ENCODE data around the gene ACOXL. TPM values are rescaled to one million over a fixed set of nuclear protein-coding genes. Genes with fewer than 3 reads are reported as not detected.

ACOXL gene
- total RNA-seq, 1 experiment from 2014 or later: not detected

DNA sequence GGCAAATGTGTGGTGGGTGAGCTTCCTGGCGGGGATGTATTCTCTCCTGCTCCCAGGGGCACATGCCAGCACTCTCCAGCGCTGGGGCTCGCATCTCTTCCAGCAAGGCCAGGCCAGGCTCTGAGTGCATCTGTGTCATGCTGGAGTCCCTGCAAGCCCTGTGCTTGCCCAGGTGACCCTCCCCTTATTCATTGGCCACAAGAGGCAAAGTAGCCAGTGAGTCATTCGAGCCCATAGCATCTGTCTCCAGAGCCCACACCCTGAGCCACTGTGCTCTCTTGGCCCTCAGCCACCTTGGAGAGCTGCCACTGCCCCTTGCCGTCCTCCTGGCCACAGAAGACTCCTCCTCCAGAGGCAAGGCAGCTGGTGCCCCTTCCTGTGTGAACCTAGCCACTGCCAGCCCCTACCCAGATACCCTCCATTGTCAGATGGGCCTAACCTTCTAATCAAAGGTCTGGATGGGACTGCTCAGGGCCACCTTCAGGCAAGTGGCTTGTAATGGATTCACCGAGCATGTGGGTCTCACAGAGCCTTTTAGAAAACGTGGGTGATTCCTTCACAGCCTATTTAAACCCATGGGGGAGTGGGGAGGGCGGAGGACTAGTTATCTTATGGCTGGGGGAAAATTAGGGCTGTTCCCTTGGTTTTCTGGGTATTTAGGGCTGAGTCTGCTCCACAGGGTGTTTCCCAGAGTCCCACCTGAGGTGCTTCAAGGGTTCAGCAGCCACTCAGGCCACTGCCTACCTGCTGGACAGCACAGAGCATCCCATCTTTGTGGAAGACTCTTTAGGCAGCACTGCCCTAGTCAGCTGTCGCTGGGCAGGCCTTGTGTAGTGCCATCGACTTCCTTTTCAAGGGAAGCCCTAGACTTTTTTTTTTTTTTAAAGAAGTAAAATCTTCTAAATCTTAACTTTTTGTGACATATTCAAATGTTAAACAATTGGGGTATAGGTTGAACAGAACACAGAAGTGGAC lies 137.4 kb downstream of the ACOXL start:
- Histone ChIP-seq H3K27ac (ENCODE audit: low read length) (no peak overlapping the region), H3K4me3 (ENCODE audit: low read length) (no peak overlapping the region), H3K79me2 (ENCODE audit: low read length) (no peaks in the 10 kb centered on the region), H3K4me1 (ENCODE audit: low read length) (peaks cover 3% of the 10 kb centered on the region; the same call in 1 of the 2 replicates), H3K9me2 (replicated peaks; ENCODE audit: insufficient read depth, low read length) (no peaks in the 10 kb centered on the region), H4K20me1 (ENCODE audit: insufficient read depth, low read depth, low read length) (no peaks in the 10 kb centered on the region), H2AFZ (ENCODE audit: low read length) (no peak overlapping the region), H3K27me3 (ENCODE audit: low read length) (peaks cover 3% of the 10 kb centered on the region; the same call in 1 of the 2 replicates), H3K9me3 (ENCODE audit: low read length) (no peaks in the 10 kb centered on the region), H3K4me2 (ENCODE audit: low read depth, low read length, poor library complexity, severe bottlenecking) (no peak overlapping the region), H3K9ac (ENCODE audit: low read length) (no peak overlapping the region), H3K36me3 (ENCODE audit: insufficient read depth, low read length) (no peaks in the 10 kb centered on the region)
- no peak for DNase-seq

- H3K79me2 ChIP-seq (ENCODE audit: low read length): no peaks in the 10 kb centered on the region
- peaks cover 3% of the 10 kb centered on the region; the same call in 1 of the 2 replicates for H3K27me3 ChIP-seq (ENCODE audit: low read length)
- H3K4me2 ChIP-seq (ENCODE audit: low read depth, low read length, poor library complexity, severe bottlenecking): no peak overlapping the region
- H3K9me3 ChIP-seq (ENCODE audit: low read length): no peaks in the 10 kb centered on the region
- H2AFZ ChIP-seq (ENCODE audit: low read length): no peak overlapping the region
- H3K27ac ChIP-seq (ENCODE audit: low read length): no peak overlapping the region
- no peaks in the 10 kb centered on the region for H4K20me1 ChIP-seq (ENCODE audit: insufficient read depth, low read depth, low read length)
- H3K4me3 ChIP-seq (ENCODE audit: low read length): no peak overlapping the region
- H3K36me3 ChIP-seq (ENCODE audit: insufficient read depth, low read length): no peaks in the 10 kb centered on the region
- H3K4me1 ChIP-seq (ENCODE audit: low read length): peaks cover 3% of the 10 kb centered on the region; the same call in 1 of the 2 replicates
- no peaks in the 10 kb centered on the region for H3K9me2 ChIP-seq (replicated peaks; ENCODE audit: insufficient read depth, low read length)
- no peak for DNase-seq
- no peak overlapping the region for H3K9ac ChIP-seq (ENCODE audit: low read length)
Measured at GRCh38 chr2:110870545-110870944, 138.2 kb downstream of the ACOXL start.

DNA sequence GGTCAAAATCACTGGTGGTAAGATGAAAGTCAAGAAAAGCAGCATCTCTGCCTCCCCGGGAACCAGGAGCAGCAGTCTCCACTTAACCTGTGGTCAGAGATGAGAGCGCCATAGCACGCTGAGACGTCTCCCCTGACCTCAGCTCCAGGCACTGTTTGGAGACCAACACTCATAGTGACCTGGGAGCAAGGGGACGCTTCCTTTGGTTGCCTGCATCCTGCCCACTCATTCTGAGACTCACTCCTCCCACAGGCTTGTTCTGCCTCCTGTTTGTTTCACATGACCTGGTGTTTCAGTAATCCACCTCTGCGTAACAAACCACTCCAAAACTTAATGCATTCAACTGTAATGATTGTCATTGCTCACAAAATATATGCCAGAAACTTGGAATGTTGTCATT lies 139.3 kb downstream of the ACOXL start:
- Histone ChIP-seq H3K27me3 (ENCODE audit: low read length) (peaks cover 3% of the 10 kb centered on the region; the same call in 1 of the 2 replicates), H3K9me2 (replicated peaks; ENCODE audit: insufficient read depth, low read length) (no peaks in the 10 kb centered on the region), H3K9ac (ENCODE audit: low read length) (no peak overlapping the region), H3K79me2 (ENCODE audit: low read length) (no peaks in the 10 kb centered on the region), H4K20me1 (ENCODE audit: insufficient read depth, low read depth, low read length) (no peaks in the 10 kb centered on the region), H3K4me1 (ENCODE audit: low read length) (peaks cover 3% of the 10 kb centered on the region; the same call in 1 of the 2 replicates), H3K27ac (ENCODE audit: low read length) (no peak overlapping the region), H2AFZ (ENCODE audit: low read length) (no peak overlapping the region), H3K4me3 (ENCODE audit: low read length) (no peak overlapping the region), H3K9me3 (ENCODE audit: low read length) (no peaks in the 10 kb centered on the region), H3K4me2 (ENCODE audit: low read depth, low read length, poor library complexity, severe bottlenecking) (no peak overlapping the region), H3K36me3 (ENCODE audit: insufficient read depth, low read length) (no peaks in the 10 kb centered on the region)
- DNase-seq: no peak

GRCh38 chr2:110872521-110872920 lies 140.1 kb downstream of the ACOXL start:
- Histone ChIP-seq H3K9me2 (replicated peaks; ENCODE audit: insufficient read depth, low read length) (no peaks in the 10 kb centered on the region), H3K4me3 (ENCODE audit: low read length) (no peak overlapping the region), H3K9ac (ENCODE audit: low read length) (no peak overlapping the region), H3K27ac (ENCODE audit: low read length) (no peak overlapping the region), H2AFZ (ENCODE audit: low read length) (no peak overlapping the region), H3K4me1 (ENCODE audit: low read length) (peaks cover 3% of the 10 kb centered on the region; the same call in 1 of the 2 replicates), H3K4me2 (ENCODE audit: low read depth, low read length, poor library complexity, severe bottlenecking) (no peak overlapping the region), H3K79me2 (ENCODE audit: low read length) (no peaks in the 10 kb centered on the region), H3K36me3 (ENCODE audit: insufficient read depth, low read length) (no peaks in the 10 kb centered on the region), H3K9me3 (ENCODE audit: low read length) (no peaks in the 10 kb centered on the region), H4K20me1 (ENCODE audit: insufficient read depth, low read depth, low read length) (no peaks in the 10 kb centered on the region), H3K27me3 (ENCODE audit: low read length) (peaks cover 3% of the 10 kb centered on the region; the same call in 1 of the 2 replicates)
- no peak for DNase-seq

- Histone ChIP-seq H3K27me3 (ENCODE audit: low read length) (peaks cover 3% of the 10 kb centered on the region; the same call in 1 of the 2 replicates), H2AFZ (ENCODE audit: low read length) (no peak overlapping the region), H3K79me2 (ENCODE audit: low read length) (no peaks in the 10 kb centered on the region), H3K27ac (ENCODE audit: low read length) (no peak overlapping the region), H3K9me2 (replicated peaks; ENCODE audit: insufficient read depth, low read length) (no peaks in the 10 kb centered on the region), H4K20me1 (ENCODE audit: insufficient read depth, low read depth, low read length) (no peaks in the 10 kb centered on the region), H3K4me2 (ENCODE audit: low read depth, low read length, poor library complexity, severe bottlenecking) (no peak overlapping the region), H3K4me1 (ENCODE audit: low read length) (peaks cover 3% of the 10 kb centered on the region; the same call in 1 of the 2 replicates), H3K9me3 (ENCODE audit: low read length) (no peaks in the 10 kb centered on the region), H3K36me3 (ENCODE audit: insufficient read depth, low read length) (no peaks in the 10 kb centered on the region), H3K9ac (ENCODE audit: low read length) (no peak overlapping the region), H3K4me3 (ENCODE audit: low read length) (no peak overlapping the region)
- no peak for DNase-seq
Measured at GRCh38 chr2:110873056-110873502, 140.7 kb downstream of the ACOXL start.

DNA sequence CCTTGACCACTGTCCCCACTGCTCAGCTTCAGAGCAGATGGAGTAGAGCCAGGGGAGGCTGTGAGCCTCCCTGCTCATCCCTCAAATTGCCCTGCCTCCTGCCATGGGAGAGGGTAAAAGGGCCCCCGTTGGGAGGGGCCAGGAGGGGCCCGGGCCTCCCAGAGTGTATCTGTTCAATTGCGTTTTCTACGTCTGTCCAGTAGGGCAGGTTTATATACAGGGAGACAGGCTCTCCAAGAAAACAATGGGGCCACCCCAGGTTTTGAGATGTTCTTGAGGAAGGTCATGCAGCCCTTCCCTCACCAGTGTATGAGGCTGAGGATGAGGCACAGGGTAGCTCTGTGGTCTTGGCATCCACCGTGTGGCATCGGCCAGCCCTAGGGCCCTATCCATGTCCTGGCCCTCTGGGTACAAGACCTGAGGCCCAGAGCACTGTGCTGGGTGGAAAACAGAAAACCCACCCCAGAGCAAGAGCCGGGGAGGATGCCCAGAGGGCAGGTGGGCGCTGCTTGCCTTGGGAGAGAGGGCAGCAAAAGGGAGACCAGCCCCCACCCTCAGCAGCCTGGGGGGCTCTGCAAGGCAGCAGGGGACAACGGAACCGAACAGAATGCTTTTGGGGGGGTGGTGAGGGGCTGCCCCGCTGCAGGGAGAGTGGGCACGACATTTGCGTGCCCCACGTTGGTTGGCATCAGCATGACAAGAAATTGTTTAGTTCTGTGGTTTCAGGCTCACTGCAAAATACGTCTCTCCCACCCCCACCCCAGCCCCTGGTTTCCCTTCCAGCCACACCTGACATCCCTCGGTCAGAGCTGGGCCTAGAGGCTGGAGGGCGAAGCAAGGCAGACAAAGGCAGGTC lies 141.5 kb downstream of the ACOXL start:
- Histone ChIP-seq H3K9me2 (replicated peaks; ENCODE audit: insufficient read depth, low read length) (no peaks in the 10 kb centered on the region), H3K4me1 (ENCODE audit: low read length) (peaks cover 3% of the 10 kb centered on the region; the same call in 1 of the 2 replicates), H3K79me2 (ENCODE audit: low read length) (no peaks in the 10 kb centered on the region), H3K4me2 (ENCODE audit: low read depth, low read length, poor library complexity, severe bottlenecking) (no peak overlapping the region), H3K36me3 (ENCODE audit: insufficient read depth, low read length) (no peaks in the 10 kb centered on the region), H3K27me3 (ENCODE audit: low read length) (peaks cover 3% of the 10 kb centered on the region; the same call in 1 of the 2 replicates), H3K9me3 (ENCODE audit: low read length) (no peaks in the 10 kb centered on the region), H3K4me3 (ENCODE audit: low read length) (no peak overlapping the region), H4K20me1 (ENCODE audit: insufficient read depth, low read depth, low read length) (no peaks in the 10 kb centered on the region), H2AFZ (ENCODE audit: low read length) (no peak overlapping the region), H3K9ac (ENCODE audit: low read length) (no peak overlapping the region), H3K27ac (ENCODE audit: low read length) (no peak overlapping the region)
- DNase-seq: no peak

DNA sequence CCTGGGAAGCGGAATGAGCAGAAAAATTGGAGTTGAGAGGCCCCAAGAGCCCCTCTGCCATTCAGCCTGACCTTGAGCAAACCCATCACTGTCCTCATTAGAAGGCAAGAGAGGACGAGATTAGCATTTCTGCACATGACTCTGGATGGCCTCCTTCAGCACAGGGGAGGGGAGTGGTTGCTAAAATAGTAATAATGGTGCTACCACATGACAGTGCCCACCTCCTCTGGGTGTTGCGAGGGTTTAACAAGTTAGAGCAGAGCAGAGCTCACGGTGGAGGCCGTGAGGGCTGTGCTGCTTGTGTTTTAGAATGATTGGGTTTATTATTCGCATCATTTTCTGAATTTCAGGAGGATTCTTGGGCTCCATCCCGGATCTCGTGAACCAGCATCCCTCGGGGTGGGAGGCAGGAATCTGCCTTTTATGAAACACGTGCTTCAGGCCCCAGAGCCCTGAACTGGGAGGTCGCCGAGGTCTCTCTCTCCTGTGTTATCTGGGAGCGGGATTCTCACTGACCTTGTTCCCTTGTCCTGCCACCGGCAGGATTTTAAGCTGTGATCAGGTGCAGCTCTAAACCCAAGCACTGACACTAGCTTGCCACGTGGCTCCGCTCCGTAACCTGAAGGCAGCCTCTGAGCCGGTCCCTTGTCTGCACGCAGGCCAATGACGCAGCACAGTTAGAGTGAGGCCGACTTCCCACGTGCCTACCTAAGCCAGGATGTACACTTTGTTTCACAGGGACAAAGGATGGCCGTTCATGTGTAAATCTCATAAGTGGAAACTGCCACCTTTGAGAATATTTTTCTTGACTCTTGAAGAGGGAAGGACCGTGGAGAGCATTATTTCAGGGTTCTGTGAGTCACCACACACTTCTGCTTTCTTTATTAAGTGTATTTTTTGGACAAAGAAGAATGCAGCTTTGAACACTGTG lies 142.3 kb downstream of the ACOXL start:
- Histone ChIP-seq H3K27ac (ENCODE audit: low read length) (no peak overlapping the region), H3K9me3 (ENCODE audit: low read length) (no peaks in the 10 kb centered on the region), H3K79me2 (ENCODE audit: low read length) (no peaks in the 10 kb centered on the region), H3K36me3 (ENCODE audit: insufficient read depth, low read length) (no peaks in the 10 kb centered on the region), H3K9me2 (replicated peaks; ENCODE audit: insufficient read depth, low read length) (no peaks in the 10 kb centered on the region), H3K4me3 (ENCODE audit: low read length) (no peak overlapping the region), H3K9ac (ENCODE audit: low read length) (no peak overlapping the region), H3K27me3 (ENCODE audit: low read length) (peaks cover 3% of the 10 kb centered on the region; the same call in 1 of the 2 replicates), H4K20me1 (ENCODE audit: insufficient read depth, low read depth, low read length) (no peaks in the 10 kb centered on the region), H2AFZ (ENCODE audit: low read length) (no peak overlapping the region), H3K4me1 (ENCODE audit: low read length) (peaks cover 3% of the 10 kb centered on the region; the same call in 1 of the 2 replicates), H3K4me2 (ENCODE audit: low read depth, low read length, poor library complexity, severe bottlenecking) (no peak overlapping the region)
- no peak for DNase-seq
